ENCODE data around the gene LDLRAD3. TPM values are rescaled to one million over a fixed set of nuclear protein-coding genes. Genes with fewer than 3 reads are reported as not detected.

The LDLRAD3 gene
- polyA plus RNA-seq, 1 of the 3 experiments (the other 2 are of a cell fraction): 10.6 TPM

- Histone ChIP-seq H3K9me3 (no peaks in the 10 kb centered on the region), H3K9me2 (no peaks in the 10 kb centered on the region), H3K9ac (no peak overlapping the region), H3K4me2 (no peak overlapping the region), H3K36me3 (replicated peaks in 1 of 2; ENCODE audit: control insufficient read depth in 1 of 2, insufficient read depth in 2 of 2, low read length in 1 of 2) (no peaks in the 10 kb centered on the region), H3K27me3 (ENCODE audit: insufficient read depth) (no peaks in the 10 kb centered on the region), H3K4me1 (ENCODE audit: control insufficient read depth in 1 of 2, insufficient read depth in 2 of 2, low read depth in 1 of 2, low read length in 1 of 2) (no peaks in the 10 kb centered on the region; a peak in 1 of 4 replicates), H3K79me2 (ENCODE audit: insufficient read depth) (no peaks in the 10 kb centered on the region), H2AFZ (ENCODE audit: low read depth) (no peak overlapping the region), H3F3A (replicated peaks; ENCODE audit: insufficient read depth) (no peaks in the 10 kb centered on the region), H4K20me1 (ENCODE audit: insufficient read depth) (no peaks in the 10 kb centered on the region), H3K27ac (ENCODE audit: low read depth in 2 of 2, low read length in 1 of 2) (no peak overlapping the region), H3K4me3 (ENCODE audit: low read depth in 2 of 2, low read length in 1 of 2) (no peak overlapping the region)
- ChIA-PET POLR2A (no interaction called here), CTCF (interaction anchor here (1.3 to 1.5 kb wide), 3 partner anchors 18 to 332 kb away, joined by 3 to 7 read pairs (median 4); no protein-coding TSS in a partner anchor)
- WGBS (ENCODE audit: low lambda C conversion rate): 74% methylated on average over 4 of the region's 4 CpGs
- TF ChIP-seq SIN3A (IDR thresholded peaks at IDR 0.05; ENCODE audit: borderline replicate concordance, low read depth, low read length): no peak
- TF ChIP-seq SMC3 (IDR thresholded peaks at IDR 0.05; ENCODE audit: low read depth, low read length): no peak
- no peak for TF ChIP-seq FOXJ3 (CRISPR knock-in tag; IDR thresholded peaks at IDR 0.05)
- no peak for TF ChIP-seq FOXM1 (IDR thresholded peaks at IDR 0.05; ENCODE audit: low read depth)
- TF ChIP-seq USF1 (IDR thresholded peaks at IDR 0.05; ENCODE audit: borderline replicate concordance, low read depth): no peak
- TF ChIP-seq GATA2 (CRISPR knock-in tag; IDR thresholded peaks at IDR 0.05): no peak
- TF ChIP-seq RCOR1 (IDR thresholded peaks at IDR 0.05; ENCODE audit: low read length): no peak
- TF ChIP-seq ZBTB33 (IDR thresholded peaks at IDR 0.05; ENCODE audit: borderline replicate concordance, low read depth): no peak
- TF ChIP-seq NFIC (IDR thresholded peaks at IDR 0.05; ENCODE audit: borderline replicate concordance): no peak
- TF ChIP-seq FOSL2 (IDR thresholded peaks at IDR 0.05; ENCODE audit: borderline replicate concordance, low read depth): no peak
- no peak for TF ChIP-seq EP300 (IDR thresholded peaks at IDR 0.05; ENCODE audit: borderline replicate concordance in 1 of 2, low read depth in 1 of 2, low read length in 1 of 2)
- no peak for DNase-seq
Measured at GRCh38 chr11:35934981-35935380, 8.9 kb upstream of the LDLRAD3 start.

- no peak overlapping the region for H3K4me2 ChIP-seq
- H3K9me2 ChIP-seq: no peaks in the 10 kb centered on the region
- DNase-seq: no peak
- H3K4me3 ChIP-seq (ENCODE audit: low read depth in 2 of 2, low read length in 1 of 2): no peak overlapping the region
- H3K27ac ChIP-seq (ENCODE audit: low read depth in 2 of 2, low read length in 1 of 2): no peak overlapping the region
- H3K9me3 ChIP-seq: no peaks in the 10 kb centered on the region
- POLR2A ChIA-PET: no interaction called here
- no peaks in the 10 kb centered on the region for H3F3A ChIP-seq (replicated peaks; ENCODE audit: insufficient read depth)
- no peaks in the 10 kb centered on the region for H3K36me3 ChIP-seq (replicated peaks in 1 of 2; ENCODE audit: control insufficient read depth in 1 of 2, insufficient read depth in 2 of 2, low read length in 1 of 2)
- CTCF ChIA-PET: interaction anchor here (1.3 to 1.5 kb wide), 3 partner anchors 18 to 332 kb away, joined by 3 to 7 read pairs (median 4); no protein-coding TSS in a partner anchor
- H2AFZ ChIP-seq (ENCODE audit: low read depth): no peak overlapping the region
- no peaks in the 10 kb centered on the region for H4K20me1 ChIP-seq (ENCODE audit: insufficient read depth)
- no peaks in the 10 kb centered on the region; a peak in 1 of 4 replicates for H3K4me1 ChIP-seq (ENCODE audit: control insufficient read depth in 1 of 2, insufficient read depth in 2 of 2, low read depth in 1 of 2, low read length in 1 of 2)
- no peaks in the 10 kb centered on the region for H3K79me2 ChIP-seq (ENCODE audit: insufficient read depth)
- H3K27me3 ChIP-seq (ENCODE audit: insufficient read depth): no peaks in the 10 kb centered on the region
- WGBS (ENCODE audit: low lambda C conversion rate): 48% methylated on average over 1 of the region's 1 CpG
- TF ChIP-seq MXI1 (IDR thresholded peaks at IDR 0.05; ENCODE audit: low read depth, low read length) (no peak), JUND (IDR thresholded peaks at IDR 0.05) (no peak), RAD21 (IDR thresholded peaks at IDR 0.05; ENCODE audit: low read length) (no peak), TCF12 (IDR thresholded peaks at IDR 0.05) (no peak), MEF2A (IDR thresholded peaks at IDR 0.05; ENCODE audit: borderline replicate concordance, low read depth) (no peak), IRF3 (IDR thresholded peaks at IDR 0.05; ENCODE audit: low read depth, low read length) (no peak), SIN3A (IDR thresholded peaks at IDR 0.05; ENCODE audit: borderline replicate concordance, low read depth, low read length) (no peak), NFIC (IDR thresholded peaks at IDR 0.05; ENCODE audit: borderline replicate concordance) (no peak), FOXM1 (IDR thresholded peaks at IDR 0.05; ENCODE audit: low read depth) (no peak)
- no peak overlapping the region for H3K9ac ChIP-seq
Measured at GRCh38 chr11:35935390-35935789, 8.5 kb upstream of the LDLRAD3 start.

All from SK-N-SH (cell line).